BLaER1 treated with 17β-estradiol and CSF1 and Interleukin-3, amounts not matched to agents 10 nM and 100 nM (cell line): ENCODE measurements around the gene COIL.

Source experiments
- H3K27ac ChIP-seq, 11 experiments: shearing (Covaris generic); formaldehyde crosslinking; 2 replicates each; pipeline ENCODE4 v1.8.1; 2022
- H3K27me3 ChIP-seq, 11 experiments: shearing (Covaris generic); formaldehyde crosslinking; 2 replicates each; pipeline ENCODE4 v1.8.1; 2022
- H3K36me3 ChIP-seq, 11 experiments: shearing (Covaris generic); formaldehyde crosslinking; 2 replicates each; pipeline ENCODE4 v1.8.1; 2022
- H3K4me1 ChIP-seq, 10 experiments: shearing (Covaris generic); formaldehyde crosslinking; 2 replicates each; pipeline ENCODE4 v1.8.1; 2022
- H3K4me2 ChIP-seq, 11 experiments: shearing (Covaris generic); formaldehyde crosslinking; 2 replicates each; pipeline ENCODE4 v1.8.1; 2022
- H3K4me3 ChIP-seq, 10 experiments: shearing (Covaris generic); formaldehyde crosslinking; 2 replicates each; pipeline ENCODE4 v1.8.1; 2022
- H3K9ac ChIP-seq, 11 experiments: shearing (Covaris generic); formaldehyde crosslinking; 2 replicates each; pipeline ENCODE4 v1.8.1; 2022
- H3K9me3 ChIP-seq, 11 experiments: shearing (Covaris generic); formaldehyde crosslinking; replicated peaks in 1 of 11; 2 replicates each; pipeline ENCODE4 v1.8.1; 2022
- H4K20me1 ChIP-seq, 11 experiments: shearing (Covaris generic); formaldehyde crosslinking; 2 replicates each; pipeline ENCODE4 v1.8.1; 2022
- Cebpa-rat ChIP-seq, 11 experiments: shearing (Covaris generic); IDR thresholded peaks; 2 replicates each; pipeline ENCODE4 v1.8.1; 2022

COIL gene, protein sequence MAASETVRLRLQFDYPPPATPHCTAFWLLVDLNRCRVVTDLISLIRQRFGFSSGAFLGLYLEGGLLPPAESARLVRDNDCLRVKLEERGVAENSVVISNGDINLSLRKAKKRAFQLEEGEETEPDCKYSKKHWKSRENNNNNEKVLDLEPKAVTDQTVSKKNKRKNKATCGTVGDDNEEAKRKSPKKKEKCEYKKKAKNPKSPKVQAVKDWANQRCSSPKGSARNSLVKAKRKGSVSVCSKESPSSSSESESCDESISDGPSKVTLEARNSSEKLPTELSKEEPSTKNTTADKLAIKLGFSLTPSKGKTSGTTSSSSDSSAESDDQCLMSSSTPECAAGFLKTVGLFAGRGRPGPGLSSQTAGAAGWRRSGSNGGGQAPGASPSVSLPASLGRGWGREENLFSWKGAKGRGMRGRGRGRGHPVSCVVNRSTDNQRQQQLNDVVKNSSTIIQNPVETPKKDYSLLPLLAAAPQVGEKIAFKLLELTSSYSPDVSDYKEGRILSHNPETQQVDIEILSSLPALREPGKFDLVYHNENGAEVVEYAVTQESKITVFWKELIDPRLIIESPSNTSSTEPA

DNA sequence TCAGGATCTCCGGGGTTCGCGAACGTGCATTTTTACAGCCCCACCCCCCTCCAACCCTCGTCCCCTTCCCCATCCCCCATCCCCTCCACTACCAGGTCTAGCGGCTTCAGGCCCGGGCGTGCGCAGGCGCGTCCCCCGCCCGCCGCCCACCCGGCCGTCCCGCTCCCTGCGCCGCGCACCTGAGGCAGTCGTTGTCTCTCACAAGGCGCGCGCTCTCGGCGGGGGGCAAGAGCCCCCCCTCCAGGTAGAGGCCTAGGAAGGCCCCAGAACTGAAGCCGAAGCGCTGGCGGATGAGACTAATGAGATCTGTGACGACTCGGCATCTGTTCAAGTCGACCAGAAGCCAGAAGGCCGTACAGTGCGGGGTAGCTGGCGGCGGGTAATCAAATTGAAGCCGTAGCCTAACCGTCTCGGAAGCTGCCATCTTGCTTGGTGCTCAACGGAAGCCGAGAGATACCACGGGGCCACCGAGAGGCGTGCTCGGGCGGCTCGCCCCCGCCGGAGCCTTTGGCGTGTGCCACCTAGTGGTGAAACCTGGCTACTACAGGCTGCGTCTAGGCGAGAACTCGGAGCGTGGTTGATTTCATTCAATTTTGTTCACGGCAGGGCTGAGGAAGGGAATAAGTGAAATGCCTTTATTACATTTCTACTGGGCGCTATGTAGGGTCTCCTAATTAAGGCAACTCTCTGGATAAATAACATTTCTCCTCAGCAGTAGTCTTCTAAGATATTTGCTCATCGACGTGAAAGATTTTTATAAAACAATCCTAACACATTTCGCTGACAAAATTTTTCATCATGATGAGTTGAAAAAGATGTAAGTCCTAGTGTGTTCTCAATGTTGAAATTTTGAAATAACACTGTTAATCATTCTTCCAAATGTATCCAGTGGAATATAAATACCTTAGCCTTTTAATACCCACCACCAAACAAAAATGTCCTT is at the start of gene COIL:
Gene COIL, minus strand, starts transcription at position 455 of the 943 bp plus-strand sequence. Its CDS starts 31 bp downstream, at position 424.
- Histone ChIP-seq H3K9me3 (no peaks in the 10 kb centered on the region), H3K27me3 (no peaks in the 10 kb centered on the region), H4K20me1 (peaks cover 5 to 36% (median 14%) of the 10 kb centered on the region in 11 experiments; a peak in 14 of 22 replicates), H3K4me2 (peak within 1 kb of the TSS; percentile 80 to 96 (median 87)), H3K27ac (peak within 1 kb of the TSS; percentile 94 to 99 (median 97)), H3K9ac (peak within 1 kb of the TSS; percentile 94 to 99 (median 97)), H3K36me3 (peaks cover 3 to 34% (median 23%) of the 10 kb centered on the region in 11 experiments; a peak in 18 of 22 replicates), H3K4me3 (peak within 1 kb of the TSS; percentile 70 to 87 (median 84)), H3K4me1 (peaks cover 15 to 20% (median 17%) of the 10 kb centered on the region in 10 experiments)
- no peak for TF ChIP-seq Cebpa-rat (IDR thresholded peaks at IDR 0.05)

DNA sequence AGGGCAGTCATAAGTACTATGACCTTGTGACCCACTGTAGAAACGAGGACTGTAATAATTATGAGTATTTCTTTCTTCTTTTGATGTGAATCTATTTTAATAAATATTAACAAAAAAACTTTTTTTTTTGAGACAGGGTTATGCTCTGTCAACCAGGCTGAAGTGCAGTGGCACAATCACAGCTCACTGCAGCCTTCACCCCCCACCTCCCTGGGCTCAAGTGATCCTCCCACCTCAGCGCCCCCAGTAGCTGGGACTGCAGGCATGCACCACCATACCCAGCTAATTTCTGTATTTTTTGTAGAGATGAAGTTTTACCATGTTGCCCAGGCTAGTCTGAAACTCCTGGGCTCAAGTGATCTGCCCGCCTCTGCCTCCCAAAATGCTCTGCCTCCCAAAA is 49.6 kb upstream of the COIL start:
- no peak overlapping the region for H3K9ac ChIP-seq
- H3K4me2 ChIP-seq = peak overlapping the region; percentile 1 to 75 (median 57); a peak in 21 of 22 replicates
- peaks cover 0 to 5% (median 0%) of the 10 kb centered on the region in 11 experiments; a peak in 2 of 22 replicates for H3K9me3 ChIP-seq
- H3K4me3 ChIP-seq = no peak overlapping the region
- TF ChIP-seq Cebpa-rat (IDR thresholded peaks at IDR 0.05) = no peak
- H3K36me3 ChIP-seq = peaks cover 7 to 19% (median 10%) of the 10 kb centered on the region in 11 experiments; a peak in 15 of 22 replicates
- peak overlapping the region in 2 of 11 experiments; percentile 25 to 34; a peak in 2 of 22 replicates for H3K27ac ChIP-seq
- H4K20me1 ChIP-seq = no peaks in the 10 kb centered on the region; a peak in 1 of 22 replicates
- peaks cover 9 to 65% (median 32%) of the 10 kb centered on the region in 10 experiments for H3K4me1 ChIP-seq
- no peaks in the 10 kb centered on the region for H3K27me3 ChIP-seq

DNA sequence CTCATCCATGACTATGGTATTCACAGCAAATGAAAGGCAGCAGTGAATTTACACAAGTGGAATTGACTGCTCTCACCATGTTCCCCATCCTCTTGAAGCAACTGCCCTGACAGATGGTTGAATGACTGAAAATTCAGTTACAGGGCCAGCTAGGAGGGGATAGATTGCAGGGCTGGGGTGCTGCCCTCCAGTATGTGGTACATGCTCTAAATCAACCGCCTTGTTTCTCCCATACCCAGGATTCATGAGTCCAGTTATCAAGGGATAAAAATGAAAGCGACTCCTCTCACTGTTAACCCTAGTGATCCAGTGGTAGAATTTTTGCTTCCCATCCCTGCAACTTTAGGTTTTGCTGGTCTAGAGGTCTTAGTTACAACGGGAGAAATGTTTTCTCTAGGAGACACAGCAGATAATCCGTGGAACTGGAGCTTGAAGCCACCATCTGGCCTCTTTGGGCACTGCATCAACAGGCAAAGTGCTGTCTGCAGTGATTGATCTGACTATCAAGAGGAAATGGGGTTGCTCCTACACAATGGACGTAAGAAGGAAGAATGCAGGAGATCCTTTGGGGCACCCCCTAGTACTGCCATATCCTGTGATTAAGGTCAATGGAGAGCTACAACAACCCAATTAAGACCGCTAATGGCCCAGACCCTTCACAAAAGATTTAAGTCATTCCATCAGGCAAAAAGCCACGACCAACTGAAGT is 49.0 kb upstream of the COIL start:
- Histone ChIP-seq H3K9me3 (peaks cover 0 to 5% (median 0%) of the 10 kb centered on the region in 11 experiments; a peak in 2 of 22 replicates), H3K27ac (peak overlapping the region in 2 of 11 experiments; percentile 25 to 34; a peak in 2 of 22 replicates), H3K36me3 (peaks cover 7 to 19% (median 10%) of the 10 kb centered on the region in 11 experiments; a peak in 15 of 22 replicates), H3K4me3 (no peak overlapping the region), H3K9ac (no peak overlapping the region), H3K27me3 (no peaks in the 10 kb centered on the region), H3K4me1 (peaks cover 15 to 71% (median 38%) of the 10 kb centered on the region in 10 experiments), H4K20me1 (no peaks in the 10 kb centered on the region; a peak in 2 of 22 replicates), H3K4me2 (peak overlapping the region; percentile 1 to 75 (median 57); a peak in 21 of 22 replicates)
- no peak for TF ChIP-seq Cebpa-rat (IDR thresholded peaks at IDR 0.05)

DNA sequence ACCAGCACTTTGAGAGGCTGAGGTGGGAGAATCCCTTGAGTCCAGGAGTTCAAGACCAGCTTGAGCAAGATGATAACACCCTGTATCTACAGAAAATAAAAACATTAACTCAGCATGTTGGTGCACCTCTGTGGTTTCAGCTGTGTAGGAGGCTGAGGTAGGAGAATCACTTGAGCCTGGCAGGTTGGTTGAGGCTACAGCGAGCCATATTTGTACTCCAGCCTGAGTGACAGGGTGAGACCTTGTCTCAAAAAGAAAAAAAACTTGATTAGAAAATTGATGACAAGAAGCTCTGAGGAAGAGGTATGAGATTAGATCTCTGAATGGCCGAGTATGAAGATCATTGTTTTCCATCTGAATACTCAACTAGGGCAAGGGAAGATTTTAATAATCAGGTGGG is 48.1 kb upstream of the COIL start:
- no peak overlapping the region for H3K9ac ChIP-seq
- no peak overlapping the region for H3K4me3 ChIP-seq
- peaks cover 24 to 80% (median 48%) of the 10 kb centered on the region in 10 experiments for H3K4me1 ChIP-seq
- no peaks in the 10 kb centered on the region for H3K27me3 ChIP-seq
- no peak for TF ChIP-seq Cebpa-rat (IDR thresholded peaks at IDR 0.05)
- H3K9me3 ChIP-seq = peaks cover 0 to 5% (median 0%) of the 10 kb centered on the region in 11 experiments; a peak in 2 of 22 replicates
- H3K4me2 ChIP-seq = peak overlapping the region in 4 of 11 experiments; percentile 57 to 66 (median 58); a peak in 4 of 22 replicates
- no peak overlapping the region for H3K27ac ChIP-seq
- H3K36me3 ChIP-seq = peaks cover 7 to 19% (median 10%) of the 10 kb centered on the region in 11 experiments; a peak in 15 of 22 replicates
- no peaks in the 10 kb centered on the region; a peak in 2 of 22 replicates for H4K20me1 ChIP-seq

DNA sequence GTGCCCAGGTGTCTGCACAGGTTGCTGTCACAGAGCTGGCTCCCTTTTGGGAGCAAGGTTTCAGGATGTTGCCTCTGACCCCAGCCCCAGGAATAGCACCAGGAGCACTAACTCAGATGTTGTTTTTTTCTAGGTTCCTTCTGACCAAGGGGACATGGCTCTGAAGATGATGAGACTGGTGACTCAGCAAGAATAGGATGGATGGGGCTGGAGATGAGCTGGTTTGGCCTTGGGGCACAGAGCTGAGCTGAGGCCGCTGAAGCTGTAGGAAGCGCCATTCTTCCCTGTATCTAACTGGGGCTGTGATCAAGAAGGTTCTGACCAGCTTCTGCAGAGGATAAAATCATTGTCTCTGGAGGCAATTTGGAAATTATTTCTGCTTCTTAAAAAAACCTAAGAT is 45.2 kb upstream of the COIL start:
- Histone ChIP-seq H3K4me1 (peaks cover 39 to 100% (median 75%) of the 10 kb centered on the region in 10 experiments), H3K9me3 (no peaks in the 10 kb centered on the region; a peak in 2 of 22 replicates), H3K4me3 (peak overlapping the region in 3 of 10 experiments; percentile 3 to 25 (median 5); a peak in 2 of 20 replicates), H3K27ac (peak overlapping the region in 9 of 11 experiments; percentile 59 to 86 (median 76); a peak in 18 of 22 replicates), H3K9ac (peak overlapping the region in 8 of 11 experiments; percentile 26 to 74 (median 52); a peak in 12 of 22 replicates), H4K20me1 (no peaks in the 10 kb centered on the region; a peak in 2 of 22 replicates), H3K4me2 (peak overlapping the region; percentile 74 to 95 (median 89)), H3K36me3 (peaks cover 26 to 45% (median 32%) of the 10 kb centered on the region in 11 experiments), H3K27me3 (no peaks in the 10 kb centered on the region)
- no peak for TF ChIP-seq Cebpa-rat (IDR thresholded peaks at IDR 0.05)

DNA sequence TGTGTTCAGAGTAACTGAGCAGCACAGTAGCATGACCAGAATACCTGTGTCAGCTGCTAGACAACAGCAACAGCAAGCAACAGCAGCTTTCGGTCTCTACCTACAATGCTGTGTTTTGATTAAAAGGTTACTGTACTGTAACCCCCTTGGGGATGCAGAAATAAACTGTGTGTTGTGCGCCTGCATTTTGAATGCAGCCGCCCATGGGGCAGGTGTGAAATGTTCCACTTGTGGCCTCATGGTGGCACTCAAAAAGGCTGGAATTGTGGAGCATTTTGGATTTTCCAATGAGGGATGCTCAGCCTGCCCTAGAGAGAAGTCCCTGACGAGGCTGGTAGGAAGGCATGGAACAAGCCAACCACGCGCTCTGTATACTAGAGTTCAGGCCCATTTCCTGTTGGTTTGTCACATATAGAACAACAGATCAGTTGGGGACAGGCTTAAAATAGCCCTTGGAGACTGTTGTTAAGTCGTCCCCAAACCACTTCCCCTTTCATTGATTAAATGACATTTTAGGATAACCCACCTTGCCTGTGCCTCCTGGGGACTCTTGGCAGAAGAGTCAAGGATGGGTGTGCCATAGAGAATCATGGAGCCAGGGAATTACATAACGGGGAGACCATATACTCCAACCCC is 44.2 kb upstream of the COIL start:
- peak overlapping the region in 6 of 10 experiments; percentile 12 to 39 (median 34); a peak in 8 of 20 replicates for H3K4me3 ChIP-seq
- peaks cover 34 to 55% (median 40%) of the 10 kb centered on the region in 11 experiments for H3K36me3 ChIP-seq
- no peaks in the 10 kb centered on the region; a peak in 2 of 22 replicates for H4K20me1 ChIP-seq
- H3K9ac ChIP-seq = peak overlapping the region in 10 of 11 experiments; percentile 8 to 74 (median 51); a peak in 17 of 22 replicates
- H3K4me2 ChIP-seq = peak overlapping the region; percentile 74 to 95 (median 89)
- no peak for TF ChIP-seq Cebpa-rat (IDR thresholded peaks at IDR 0.05)
- H3K27ac ChIP-seq = peak overlapping the region in 10 of 11 experiments; percentile 27 to 86 (median 72); a peak in 21 of 22 replicates
- peaks cover 35 to 93% (median 69%) of the 10 kb centered on the region in 10 experiments for H3K4me1 ChIP-seq
- no peaks in the 10 kb centered on the region for H3K27me3 ChIP-seq
- H3K9me3 ChIP-seq = no peaks in the 10 kb centered on the region; a peak in 2 of 22 replicates

DNA sequence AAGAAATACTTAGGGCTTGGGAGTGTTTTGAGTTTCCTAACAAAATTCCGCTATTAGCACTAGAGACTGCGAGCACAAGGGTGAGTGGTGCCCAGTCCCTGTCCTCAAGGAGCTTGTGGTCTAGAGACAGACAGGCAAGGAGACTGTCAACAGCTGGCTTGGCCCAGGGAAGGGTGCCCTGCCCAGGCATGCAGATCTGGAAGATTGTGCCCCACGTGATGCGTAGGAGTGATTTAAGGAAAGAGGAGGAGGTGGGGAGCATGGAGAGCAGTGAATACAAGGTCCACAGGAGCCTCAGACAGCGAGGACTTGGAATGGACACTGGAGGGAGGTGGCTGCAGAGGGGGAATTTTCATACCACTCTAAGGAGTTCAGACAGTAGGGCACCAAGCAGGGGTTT is 42.1 kb upstream of the COIL start:
- H3K36me3 ChIP-seq = peaks cover 48 to 74% (median 61%) of the 10 kb centered on the region in 11 experiments
- no peaks in the 10 kb centered on the region for H3K27me3 ChIP-seq
- H3K9ac ChIP-seq = no peak overlapping the region; a peak in 2 of 22 replicates
- peak overlapping the region; percentile 74 to 95 (median 89); a peak in 20 of 22 replicates for H3K4me2 ChIP-seq
- H3K4me3 ChIP-seq = no peak overlapping the region
- H3K4me1 ChIP-seq = peaks cover 34 to 71% (median 58%) of the 10 kb centered on the region in 10 experiments
- H3K9me3 ChIP-seq = no peaks in the 10 kb centered on the region; a peak in 2 of 22 replicates
- peak overlapping the region in 7 of 11 experiments; percentile 59 to 86 (median 81); a peak in 11 of 22 replicates for H3K27ac ChIP-seq
- no peaks in the 10 kb centered on the region; a peak in 2 of 22 replicates for H4K20me1 ChIP-seq
- TF ChIP-seq Cebpa-rat (IDR thresholded peaks at IDR 0.05) = no peak
